ENCODE data around the gene LETM1. TPM values are rescaled to one million over a fixed set of nuclear protein-coding genes. Genes with fewer than 3 reads are reported as not detected.
A peak's percentile ranks its signal among the peaks of the same experiment; 100 is the strongest.

Gene LETM1
- total RNA-seq, 2 experiments from 2014 or later, result 58.3 to 66.8 TPM

DNA sequence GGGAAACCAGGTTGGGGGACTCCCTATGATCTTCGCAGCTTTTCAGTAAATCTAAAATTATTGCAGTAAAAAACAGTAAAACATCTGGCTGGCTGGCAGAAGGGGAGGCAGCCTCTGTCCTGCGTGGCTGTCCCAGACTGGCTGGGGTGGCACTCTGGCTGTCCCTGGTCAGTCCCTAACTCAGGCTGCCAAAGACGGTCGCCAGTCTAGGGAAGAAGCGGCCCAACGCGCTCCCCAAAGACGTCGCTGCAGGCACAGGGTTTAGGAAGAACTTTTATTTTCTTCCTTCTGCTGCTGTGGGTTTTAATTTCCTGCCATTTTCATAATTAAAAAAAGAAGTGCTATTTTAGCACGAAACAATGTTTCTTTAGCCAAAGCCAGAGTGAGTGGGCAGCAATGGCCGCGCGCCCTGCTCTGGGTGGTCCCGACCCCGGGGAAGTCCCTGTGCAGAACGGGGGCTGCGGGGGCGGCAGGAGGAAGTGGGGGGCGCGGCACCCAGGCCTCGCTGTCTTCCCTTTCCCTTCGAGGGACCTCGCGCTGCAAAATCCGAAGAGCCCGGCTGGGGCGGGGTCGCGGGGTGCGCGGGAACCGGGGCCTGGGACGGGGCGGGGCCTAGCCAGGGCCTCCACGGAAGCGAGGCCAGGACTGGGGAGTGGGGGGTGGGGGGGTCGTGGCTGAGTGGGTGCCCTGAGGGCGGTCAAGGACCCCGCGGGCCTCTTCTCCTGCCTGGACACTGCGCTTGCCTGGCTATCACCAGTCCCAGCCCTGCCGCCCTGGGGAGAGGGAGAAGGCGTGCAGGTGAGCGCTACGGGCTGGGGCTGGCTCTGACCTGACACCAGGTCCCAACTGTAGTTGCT is 6.3 kb upstream of the LETM1 start:
- Histone ChIP-seq H2AFZ (ENCODE audit: low read length) (no peak overlapping the region), H3K4me3 (ENCODE audit: low read depth, low read length, poor library complexity, severe bottlenecking) (no peak overlapping the region), H3K9me2 (ENCODE audit: insufficient read depth, low read length) (no peaks in the 10 kb centered on the region), H3K79me2 (ENCODE audit: insufficient read depth, low read depth, low read length) (no peaks in the 10 kb centered on the region), H3K36me3 (ENCODE audit: insufficient read depth, low read length) (no peaks in the 10 kb centered on the region), H3K4me1 (ENCODE audit: insufficient read depth, low read length, poor library complexity, severe bottlenecking) (peaks cover 15% of the 10 kb centered on the region), H3K9me3 (ENCODE audit: low read length) (no peaks in the 10 kb centered on the region), H3K4me2 (ENCODE audit: low read length) (peak overlapping the region; percentile 34; the same call in 1 of the 2 replicates), H4K20me1 (ENCODE audit: insufficient read depth, low read length) (no peaks in the 10 kb centered on the region), H3K27ac (ENCODE audit: low read depth, low read length, poor library complexity, severe bottlenecking) (no peak overlapping the region)
- ChIA-PET CTCF (ENCODE audit: unreplicated experiment) (no interaction called here), POLR2A (interaction anchor here (1.3 kb wide), 1 partner anchor 8 kb away, joined by 4 read pairs; the partner anchor contains the start of gene NSD2)
- BruUV-seq (replicated peaks), result no TSS peak
- intact Hi-C loops (cut with micrococcal nuclease; ENCODE audit: unreplicated experiment), result no loop called here
- no peak for TF ChIP-seq EZH2phosphoT487 (IDR thresholded peaks at IDR 0.05; ENCODE audit: borderline replicate concordance, low read depth, low read length)
- TF ChIP-seq, protein P1, sequence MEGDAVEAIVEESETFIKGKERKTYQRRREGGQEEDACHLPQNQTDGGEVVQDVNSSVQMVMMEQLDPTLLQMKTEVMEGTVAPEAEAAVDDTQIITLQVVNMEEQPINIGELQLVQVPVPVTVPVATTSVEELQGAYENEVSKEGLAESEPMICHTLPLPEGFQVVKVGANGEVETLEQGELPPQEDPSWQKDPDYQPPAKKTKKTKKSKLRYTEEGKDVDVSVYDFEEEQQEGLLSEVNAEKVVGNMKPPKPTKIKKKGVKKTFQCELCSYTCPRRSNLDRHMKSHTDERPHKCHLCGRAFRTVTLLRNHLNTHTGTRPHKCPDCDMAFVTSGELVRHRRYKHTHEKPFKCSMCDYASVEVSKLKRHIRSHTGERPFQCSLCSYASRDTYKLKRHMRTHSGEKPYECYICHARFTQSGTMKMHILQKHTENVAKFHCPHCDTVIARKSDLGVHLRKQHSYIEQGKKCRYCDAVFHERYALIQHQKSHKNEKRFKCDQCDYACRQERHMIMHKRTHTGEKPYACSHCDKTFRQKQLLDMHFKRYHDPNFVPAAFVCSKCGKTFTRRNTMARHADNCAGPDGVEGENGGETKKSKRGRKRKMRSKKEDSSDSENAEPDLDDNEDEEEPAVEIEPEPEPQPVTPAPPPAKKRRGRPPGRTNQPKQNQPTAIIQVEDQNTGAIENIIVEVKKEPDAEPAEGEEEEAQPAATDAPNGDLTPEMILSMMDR (conservative IDR thresholded peaks at IDR 0.05; ENCODE audit: low read length), result no peak
- DNase-seq (ENCODE audit: low spot score), result no peak

DNA sequence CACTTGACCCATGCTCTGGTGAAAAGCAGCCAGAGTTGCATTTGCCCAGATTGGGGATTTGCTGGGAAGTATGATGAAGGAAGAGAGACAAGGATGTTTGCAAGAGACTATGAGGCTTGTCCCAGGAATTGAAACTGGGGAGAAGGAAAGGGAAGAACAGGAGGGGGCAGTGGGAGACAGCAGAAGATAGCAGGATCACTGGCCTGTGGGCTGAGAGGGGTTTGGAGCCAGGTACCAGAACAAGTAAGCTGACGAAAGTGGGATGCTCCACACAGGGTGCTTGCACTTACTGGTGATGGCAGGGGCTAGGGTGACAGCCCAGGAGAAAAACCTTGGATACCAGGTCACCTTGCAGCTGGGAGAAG is 3.4 kb upstream of the LETM1 start:
- ChIA-PET CTCF (ENCODE audit: unreplicated experiment) (interaction anchor here (0.6 kb wide), 3 partner anchors 16 to 165 kb away, joined by 3 read pairs; no protein-coding TSS in a partner anchor), POLR2A (interaction anchor here (0.5 to 1.8 kb wide), 3 partner anchors 11 to 800 kb away, joined by 3 to 5 read pairs (median 4); no protein-coding TSS in a partner anchor)
- Histone ChIP-seq H2AFZ (ENCODE audit: low read length) (no peak overlapping the region), H3K79me2 (ENCODE audit: insufficient read depth, low read depth, low read length) (peaks cover 12% of the 10 kb centered on the region; the same call in 1 of the 2 replicates), H3K9me3 (ENCODE audit: low read length) (no peaks in the 10 kb centered on the region), H3K4me3 (ENCODE audit: low read depth, low read length, poor library complexity, severe bottlenecking) (no peak overlapping the region), H3K27ac (ENCODE audit: low read depth, low read length, poor library complexity, severe bottlenecking) (no peak overlapping the region), H3K4me1 (ENCODE audit: insufficient read depth, low read length, poor library complexity, severe bottlenecking) (peaks cover 28% of the 10 kb centered on the region), H3K4me2 (ENCODE audit: low read length) (no peak overlapping the region), H3K9me2 (ENCODE audit: insufficient read depth, low read length) (no peaks in the 10 kb centered on the region), H4K20me1 (ENCODE audit: insufficient read depth, low read length) (no peaks in the 10 kb centered on the region), H3K36me3 (ENCODE audit: insufficient read depth, low read length) (no peaks in the 10 kb centered on the region)
- intact Hi-C loops (cut with micrococcal nuclease; ENCODE audit: unreplicated experiment), result no loop called here
- DNase-seq (ENCODE audit: low spot score), result no peak
- TF ChIP-seq, protein P1 (conservative IDR thresholded peaks at IDR 0.05; ENCODE audit: low read length), result no peak
- TF ChIP-seq EZH2phosphoT487 (IDR thresholded peaks at IDR 0.05; ENCODE audit: borderline replicate concordance, low read depth, low read length), result no peak
- no TSS peak for BruUV-seq (replicated peaks)

DNA sequence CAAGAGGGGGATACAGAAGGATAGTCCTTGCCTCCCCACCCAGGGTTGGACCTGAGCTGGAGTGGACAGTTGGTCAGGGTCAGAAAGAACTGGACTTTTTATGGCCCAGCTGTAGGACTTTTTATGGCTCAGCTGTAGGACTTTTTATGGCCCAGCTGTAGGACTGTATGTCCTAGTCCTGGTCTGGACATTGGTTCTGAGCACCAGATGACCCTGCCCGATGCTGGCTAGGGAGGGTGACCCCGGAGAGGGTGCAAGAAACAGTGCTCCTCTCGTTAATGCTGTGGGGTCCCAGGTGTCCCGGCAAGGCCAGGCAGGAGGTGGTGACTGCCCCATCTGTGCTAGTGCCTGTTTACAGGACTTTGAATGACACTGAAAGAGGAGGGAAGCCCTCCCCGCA is 2.0 kb upstream of the LETM1 start:
- TF ChIP-seq, protein P1 (conservative IDR thresholded peaks at IDR 0.05; ENCODE audit: low read length), result no peak
- TF ChIP-seq EZH2phosphoT487 (IDR thresholded peaks at IDR 0.05; ENCODE audit: borderline replicate concordance, low read depth, low read length), result no peak
- peaks cover 8% of the 10 kb centered on the region; the same call in 1 of the 2 replicates for H3K36me3 ChIP-seq (ENCODE audit: insufficient read depth, low read length)
- TSS peak; percentile 34 for BruUV-seq (replicated peaks)
- no peak for DNase-seq (ENCODE audit: low spot score)
- H3K9me3 ChIP-seq (ENCODE audit: low read length), result no peaks in the 10 kb centered on the region
- H3K4me2 ChIP-seq (ENCODE audit: low read length), result peak overlapping the region; percentile 80; the same call in 1 of the 2 replicates
- intact Hi-C loops (cut with micrococcal nuclease; ENCODE audit: unreplicated experiment), result no loop called here
- no peaks in the 10 kb centered on the region for H3K9me2 ChIP-seq (ENCODE audit: insufficient read depth, low read length)
- H3K4me1 ChIP-seq (ENCODE audit: insufficient read depth, low read length, poor library complexity, severe bottlenecking), result peaks cover 28% of the 10 kb centered on the region
- H3K79me2 ChIP-seq (ENCODE audit: insufficient read depth, low read depth, low read length), result peaks cover 23% of the 10 kb centered on the region; the same call in 1 of the 2 replicates
- H2AFZ ChIP-seq (ENCODE audit: low read length), result no peak overlapping the region
- CTCF ChIA-PET (ENCODE audit: unreplicated experiment), result no interaction called here
- no peaks in the 10 kb centered on the region for H4K20me1 ChIP-seq (ENCODE audit: insufficient read depth, low read length)
- H3K4me3 ChIP-seq (ENCODE audit: low read depth, low read length, poor library complexity, severe bottlenecking), result no peak overlapping the region
- no peak overlapping the region for H3K27ac ChIP-seq (ENCODE audit: low read depth, low read length, poor library complexity, severe bottlenecking)
- POLR2A ChIA-PET, result no interaction called here

All from OCI-LY7 (cell line).